ENCODE results near the gene HTR1D.

- TF ChIP-seq EZH2 (IDR thresholded peaks at IDR 0.05) (no peak), POLR2A (IDR thresholded peaks at IDR 0.05; ENCODE audit: borderline replicate concordance, extremely low read depth, insufficient read depth, insufficient read length) (no peak), CTCF (IDR thresholded peaks at IDR 0.05 in 2 of 3, conservative IDR thresholded peaks at IDR 0.05 in 1 of 3; ENCODE audit: borderline replicate concordance in 1 of 3, insufficient read depth in 1 of 3, low read depth in 2 of 3, low read length in 2 of 3) (no peak), FOSL1 (IDR thresholded peaks at IDR 0.05; ENCODE audit: low read depth) (no peak), CBX3 (IDR thresholded peaks at IDR 0.05; ENCODE audit: low read depth) (no peak), ELF1 (IDR thresholded peaks at IDR 0.05; ENCODE audit: borderline replicate concordance, low read depth) (no peak)
These were observed 2.0 kb downstream of the HTR1D start for GRCh38 chr1:23215291-23215690.
